HEK293T (cell line): ENCODE measurements around the gene TRIM72.

Experiments used
- ARNT ChIP-seq: fragments of 450-650 bp; IDR thresholded peaks from 2 replicates; pipeline ENCODE4 v1.6.1; 2017; ENCODE audit warnings: mild to moderate bottlenecking
- BHLHE40 ChIP-seq: fragments of 450-650 bp; IDR thresholded peaks from 2 replicates; pipeline ENCODE4 v1.6.1; 2016; ENCODE audit warnings: mild to moderate bottlenecking, moderate library complexity, borderline replicate concordance
- ELF4 ChIP-seq: fragments of 450-650 bp; IDR thresholded peaks from 2 replicates; pipeline ENCODE4 v1.6.1; 2017; ENCODE audit warnings: antibody characterized with exemption
- FOXA1 ChIP-seq: fragments of 450-650 bp; IDR thresholded peaks from 2 replicates; pipeline ENCODE4 v1.6.1; 2016; ENCODE audit warnings: mild to moderate bottlenecking
- FOXK2 ChIP-seq: fragments of 450-650 bp; IDR thresholded peaks from 2 replicates; pipeline ENCODE4 v1.6.1; 2016; ENCODE audit warnings: mild to moderate bottlenecking
- FOXM1 ChIP-seq: fragments of 450-650 bp; IDR thresholded peaks from 2 replicates; pipeline ENCODE4 v1.6.1; 2017; ENCODE audit warnings: mild to moderate bottlenecking, borderline replicate concordance
- HDGF ChIP-seq: fragments of 450-650 bp; IDR thresholded peaks from 2 replicates; pipeline ENCODE4 v1.6.1; 2017; ENCODE audit warnings: antibody characterized with exemption, borderline replicate concordance
- L3MBTL2 ChIP-seq: fragments of 450-650 bp; conservative IDR thresholded peaks from 2 replicates; pipeline ENCODE4 v1.6.1; 2016; ENCODE audit warnings: mild to moderate bottlenecking
- LEF1 ChIP-seq: fragments of 450-650 bp; IDR thresholded peaks from 2 replicates; pipeline ENCODE4 v1.6.1; 2017; ENCODE audit warnings: mild to moderate bottlenecking, borderline replicate concordance
- NFRKB ChIP-seq: fragments of 450-650 bp; IDR thresholded peaks from 2 replicates; pipeline ENCODE4 v1.6.1; 2016; ENCODE audit warnings: mild to moderate bottlenecking, moderate library complexity
- SP1 ChIP-seq: fragments of 450-650 bp; IDR thresholded peaks from 2 replicates; pipeline ENCODE4 v1.6.1; 2017
- SUZ12 ChIP-seq: fragments of 450-650 bp; IDR thresholded peaks from 2 replicates; pipeline ENCODE4 v1.6.1; 2016; ENCODE audit warnings: mild to moderate bottlenecking
- TARDBP ChIP-seq: fragments of 450-650 bp; IDR thresholded peaks from 2 replicates; pipeline ENCODE4 v1.6.1; 2016
- ZNF384 ChIP-seq: fragments of 450-650 bp; IDR thresholded peaks from 2 replicates; pipeline ENCODE4 v1.6.1; 2016

GRCh38 chr16:31219154-31219741, 5.3 kb downstream of the TRIM72 start:
- TF ChIP-seq BHLHE40 (no peak), SP1 (no peak), FOXK2 (no peak), ZNF384 (no peak), SUZ12 (no peak), ARNT (no peak), FOXM1 (no peak), ELF4 (no peak), HDGF (no peak), LEF1 (no peak), TARDBP (no peak), NFRKB (no peak), FOXA1 (no peak), L3MBTL2 (no peak)
